Left forelimb (tissue), 1 donor: Measurements from ENCODE around the gene CARD10.
"Not testable (repeated sequence)": the region's sequence is repeated elsewhere in the genome, so short reads cannot be mapped to it uniquely, and the experiment has no call there.

ENCODE experiments used
- DNase-seq: peaks from one replicate; pipeline ENCODE4 v3.0.0-alpha.2; 2018; ENCODE audit warnings: low spot score

Gene CARD10

GRCh38 chr22:37556710-37557109 is 37.5 kb upstream of the CARD10 start:
- DNase-seq, result no peak

GRCh38 chr22:37555029-37555428 is 35.8 kb upstream of the CARD10 start:
- DNase-seq, result no peak

- no peak for DNase-seq
These were observed 34.5 kb upstream of the CARD10 start for GRCh38 chr22:37553725-37554124.

GRCh38 chr22:37552524-37553163 is 33.4 kb upstream of the CARD10 start:
- peak; percentile 84 for DNase-seq

- DNase-seq, result no peak
These were observed 32.8 kb upstream of the CARD10 start for GRCh38 chr22:37551981-37552380.

- not testable (repeated sequence) for DNase-seq
These were observed 31.7 kb upstream of the CARD10 start for GRCh38 chr22:37550921-37551320.

- DNase-seq, result no peak
These were observed 30.5 kb upstream of the CARD10 start for GRCh38 chr22:37549704-37550059.

- DNase-seq, result no peak
These were observed 28.1 kb upstream of the CARD10 start for GRCh38 chr22:37547251-37547741.

GRCh38 chr22:37546437-37547250 is 27.4 kb upstream of the CARD10 start:
- peak; percentile 80 for DNase-seq

- DNase-seq, result peak; percentile 92
These were observed 26.7 kb upstream of the CARD10 start for GRCh38 chr22:37545703-37546436.

- DNase-seq, result no peak
These were observed 25.9 kb upstream of the CARD10 start for GRCh38 chr22:37544955-37545702.

- DNase-seq, result no peak
These were observed 23.7 kb upstream of the CARD10 start for GRCh38 chr22:37542959-37543358.

- DNase-seq, result not testable (repeated sequence)
These were observed 23.2 kb upstream of the CARD10 start for GRCh38 chr22:37542416-37542815.

GRCh38 chr22:37539790-37540189 is 20.6 kb upstream of the CARD10 start:
- DNase-seq, result not testable (repeated sequence)

GRCh38 chr22:37538590-37539357 is 19.6 kb upstream of the CARD10 start:
- peak; percentile 95 for DNase-seq

GRCh38 chr22:37535159-37535558 is 15.9 kb upstream of the CARD10 start:
- no peak for DNase-seq

GRCh38 chr22:37534445-37534844 is 15.2 kb upstream of the CARD10 start:
- no peak for DNase-seq

GRCh38 chr22:37533995-37534394 is 14.8 kb upstream of the CARD10 start:
- DNase-seq, result no peak

GRCh38 chr22:37529652-37530345 is 10.6 kb upstream of the CARD10 start:
- no peak for DNase-seq

- DNase-seq, result not testable (repeated sequence)
These were observed 8.7 kb upstream of the CARD10 start for GRCh38 chr22:37527952-37528351.
